Stimulated activated CD8-positive, alpha-beta memory T cell treated with anti-CD3 and anti-CD28 coated beads, Interleukin-2, amount 100 ng/mL, for 1 hour (primary cell): ENCODE measurements around the gene ACAN.
A peak's percentile ranks its signal among the peaks of the same experiment; 100 is the strongest.
"Not testable (repeated sequence)": the region's sequence is repeated elsewhere in the genome, so short reads cannot be mapped to it uniquely, and the experiment has no call there.

Experiments used
- DNase-seq, 2 donors: peaks; one replicate each; pipeline ENCODE4 v3.0.0-alpha.2; 2020; ENCODE audit warnings: low read depth in 2 of 2

The ACAN gene

DNA sequence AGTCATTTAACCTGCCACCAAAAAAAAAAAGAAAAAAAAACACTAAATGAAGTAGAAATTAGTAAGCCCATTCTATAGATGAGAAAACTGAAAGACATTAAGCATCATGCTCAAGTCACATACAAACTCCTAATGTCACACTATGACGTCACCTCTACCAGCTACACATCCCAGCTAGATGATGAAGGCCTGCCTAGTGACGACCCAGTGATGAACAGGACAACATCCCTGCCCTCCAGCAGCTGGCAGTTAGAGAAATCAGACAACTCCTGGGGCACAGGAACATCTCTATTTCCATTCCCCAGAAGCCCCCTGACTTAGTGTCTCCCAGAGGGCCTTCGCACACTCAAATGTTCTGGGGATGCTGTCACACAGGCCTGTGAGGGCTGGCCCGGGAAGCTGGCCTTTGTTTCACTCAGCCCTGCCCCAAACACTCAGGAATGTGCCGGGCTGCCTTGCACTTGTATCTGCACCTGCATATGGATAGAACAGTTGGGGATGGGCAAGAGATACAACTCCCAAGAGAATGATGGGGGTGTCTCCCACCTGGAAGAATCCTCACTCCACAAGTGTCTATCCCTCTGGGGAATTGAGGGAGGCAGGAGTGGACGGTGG, 99.1 kb downstream of the ACAN start:
- DNase-seq = no peak

DNA sequence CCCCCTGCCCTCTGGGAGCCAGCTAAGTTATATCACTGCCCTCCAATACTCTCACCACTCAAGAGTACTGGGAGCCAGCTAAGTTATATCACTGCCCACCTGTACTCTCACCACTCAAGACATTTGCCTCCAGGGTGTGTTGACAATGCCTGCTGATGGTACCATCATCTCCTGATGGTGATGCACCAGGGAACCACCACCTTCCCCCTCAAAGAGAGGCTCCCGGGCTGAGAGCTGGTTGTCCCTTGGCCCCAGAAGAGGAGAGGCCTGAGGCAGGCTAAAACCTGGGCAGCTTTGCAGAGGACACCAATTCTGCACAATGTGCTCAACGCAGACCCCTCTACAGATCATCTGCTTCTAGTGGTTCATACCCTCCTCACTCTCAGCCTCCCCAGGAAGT, 99.6 kb downstream of the ACAN start:
- DNase-seq = no peak

DNA sequence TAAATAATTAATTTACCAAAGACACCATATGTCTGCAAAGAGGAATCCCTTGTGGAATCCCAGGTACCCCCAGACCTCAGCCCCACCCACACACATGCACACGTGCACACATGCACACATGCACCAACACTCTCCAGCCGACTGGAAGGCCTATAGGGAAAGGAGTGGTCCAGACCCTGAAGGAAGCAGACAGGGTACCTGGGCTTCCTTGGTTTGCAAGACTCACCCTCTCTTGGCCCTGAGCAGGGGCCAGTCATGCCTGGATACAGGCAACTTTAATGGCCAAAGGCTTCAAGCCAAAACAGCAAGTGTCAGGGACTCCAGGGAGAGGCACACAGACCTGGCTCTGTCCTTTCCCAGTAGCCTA, 101.0 kb downstream of the ACAN start:
- DNase-seq = no peak

DNA sequence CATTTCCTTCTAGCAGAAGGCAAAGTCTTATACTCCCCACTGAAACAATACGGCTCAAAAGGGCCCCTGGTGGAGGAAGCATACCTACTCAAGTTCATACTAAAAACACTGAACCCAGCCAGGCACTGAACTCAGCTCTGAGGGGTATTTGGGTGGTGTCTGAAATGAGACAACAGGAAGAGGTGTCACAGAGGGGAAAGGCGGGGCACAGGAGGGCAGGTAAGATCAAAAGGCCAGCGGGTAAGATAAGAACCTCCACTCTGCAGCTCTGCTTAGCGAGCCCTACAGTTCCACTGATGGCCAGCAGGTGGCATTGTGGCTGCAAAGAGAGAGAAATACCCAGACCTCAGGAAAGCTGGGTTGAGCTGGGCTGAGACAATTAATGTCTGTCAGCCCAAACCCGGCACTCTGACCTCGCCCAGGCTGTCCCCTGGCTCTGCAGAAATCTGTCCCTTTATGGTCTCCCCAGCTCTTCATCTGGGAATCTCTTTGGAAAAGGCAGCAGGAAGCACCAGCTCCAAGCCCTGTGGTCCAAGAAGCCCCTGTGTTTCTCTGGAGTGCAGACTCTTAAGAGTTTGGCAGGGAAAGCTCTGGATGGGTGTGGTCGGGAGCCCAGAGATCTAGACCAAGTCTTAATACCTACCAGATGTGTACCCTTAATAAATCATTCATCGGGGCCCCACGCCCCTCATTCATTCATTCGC, 101.5 kb downstream of the ACAN start:
- peak; percentile 83 to 87 for DNase-seq

DNA sequence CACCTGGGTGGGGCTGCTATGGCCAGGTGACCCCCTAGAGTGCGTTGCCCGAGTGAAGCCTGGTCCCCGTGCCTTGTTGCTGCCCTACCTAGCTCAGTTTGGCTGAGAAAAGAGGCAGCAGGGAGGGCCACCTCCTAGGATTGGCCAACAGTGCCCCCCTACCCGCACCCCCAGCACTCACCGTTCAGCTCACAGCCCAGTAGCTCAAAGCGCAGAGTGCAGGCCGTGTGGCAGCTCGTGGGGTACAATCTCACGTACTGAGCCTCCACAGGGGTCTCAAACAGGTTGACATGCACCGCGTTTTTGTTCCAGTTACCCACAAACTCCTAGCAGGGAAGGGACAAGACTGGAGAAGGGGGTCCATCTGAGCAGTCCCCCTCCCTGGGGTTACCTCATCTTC, 102.3 kb downstream of the ACAN start:
- no peak for DNase-seq

DNA sequence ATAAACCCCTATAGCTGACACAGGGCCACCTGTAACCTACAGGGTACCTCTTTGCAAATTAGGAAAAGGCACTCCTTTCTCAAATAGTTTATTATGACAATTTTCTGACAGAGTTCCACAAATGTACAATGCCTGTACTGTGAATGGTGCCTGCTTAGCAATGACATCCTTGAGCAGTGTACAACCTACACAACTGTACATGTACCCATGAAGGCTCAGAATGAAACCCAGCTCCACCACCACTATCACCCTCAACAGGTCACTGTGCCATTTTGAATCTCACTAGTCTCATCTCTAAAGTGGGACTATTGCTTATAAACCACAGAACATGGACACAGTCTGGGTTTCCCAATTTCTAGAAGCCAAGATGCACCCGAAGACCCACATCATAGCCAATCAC, 102.9 kb downstream of the ACAN start:
- DNase-seq = no peak

DNA sequence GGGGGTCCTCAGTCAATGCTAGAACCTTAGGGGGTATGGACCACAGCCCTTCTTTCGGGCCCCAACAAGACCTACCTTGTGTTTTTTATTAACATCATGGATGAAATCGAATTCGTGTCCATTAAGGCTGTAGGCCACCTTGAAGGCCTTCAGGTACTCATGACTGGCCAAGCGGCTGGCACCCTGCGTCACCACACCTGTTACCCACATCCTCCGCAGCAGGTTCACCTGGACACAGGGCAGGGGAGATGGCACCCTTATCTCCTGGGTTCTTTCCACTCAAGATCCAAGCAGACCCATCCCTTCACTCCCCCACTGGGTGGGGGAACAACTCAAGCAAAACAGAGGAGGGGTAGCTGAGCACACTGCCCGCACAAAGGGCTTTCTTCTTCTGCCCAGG, 103.3 kb downstream of the ACAN start:
- no peak for DNase-seq

DNA sequence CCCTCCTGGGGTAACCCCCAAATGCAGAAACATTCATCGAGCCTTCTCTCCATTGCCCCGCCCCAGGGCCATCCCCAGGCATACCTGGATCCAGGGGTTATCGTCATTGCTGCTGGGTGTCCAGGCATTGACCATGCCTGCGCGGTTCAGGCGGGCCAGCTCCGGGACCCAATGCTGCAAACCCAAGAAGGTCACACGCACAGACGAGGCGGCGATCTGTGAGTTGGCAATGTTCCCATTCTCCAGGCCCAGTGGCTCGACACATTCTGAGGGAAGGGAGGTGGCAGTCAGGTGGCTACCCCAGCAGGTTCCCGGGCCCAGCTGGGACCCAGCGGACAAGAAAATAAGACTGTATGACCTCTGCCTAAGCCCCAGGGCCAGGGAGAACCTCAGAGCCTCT, 103.9 kb downstream of the ACAN start:
- no peak for DNase-seq

DNA sequence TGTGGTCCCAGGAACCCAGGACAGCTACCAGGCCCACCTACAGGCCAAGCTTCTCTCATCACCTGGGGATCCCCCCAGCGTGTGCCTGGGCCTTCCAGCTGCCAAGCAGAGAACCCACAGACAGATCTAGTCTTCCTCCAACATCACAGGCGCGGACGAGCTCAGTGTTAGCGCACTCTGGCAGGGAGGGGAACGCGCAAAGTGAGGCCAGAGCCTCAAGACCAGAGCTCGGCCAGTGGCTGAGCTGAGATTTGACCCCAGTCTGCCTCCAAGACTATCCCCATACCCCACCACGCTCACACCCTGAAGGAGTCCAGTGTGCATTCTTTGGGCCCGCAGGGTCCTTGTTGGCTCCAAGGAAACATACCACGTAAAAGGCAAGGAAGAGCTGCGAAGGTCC, 104.9 kb downstream of the ACAN start:
- no peak for DNase-seq

DNA sequence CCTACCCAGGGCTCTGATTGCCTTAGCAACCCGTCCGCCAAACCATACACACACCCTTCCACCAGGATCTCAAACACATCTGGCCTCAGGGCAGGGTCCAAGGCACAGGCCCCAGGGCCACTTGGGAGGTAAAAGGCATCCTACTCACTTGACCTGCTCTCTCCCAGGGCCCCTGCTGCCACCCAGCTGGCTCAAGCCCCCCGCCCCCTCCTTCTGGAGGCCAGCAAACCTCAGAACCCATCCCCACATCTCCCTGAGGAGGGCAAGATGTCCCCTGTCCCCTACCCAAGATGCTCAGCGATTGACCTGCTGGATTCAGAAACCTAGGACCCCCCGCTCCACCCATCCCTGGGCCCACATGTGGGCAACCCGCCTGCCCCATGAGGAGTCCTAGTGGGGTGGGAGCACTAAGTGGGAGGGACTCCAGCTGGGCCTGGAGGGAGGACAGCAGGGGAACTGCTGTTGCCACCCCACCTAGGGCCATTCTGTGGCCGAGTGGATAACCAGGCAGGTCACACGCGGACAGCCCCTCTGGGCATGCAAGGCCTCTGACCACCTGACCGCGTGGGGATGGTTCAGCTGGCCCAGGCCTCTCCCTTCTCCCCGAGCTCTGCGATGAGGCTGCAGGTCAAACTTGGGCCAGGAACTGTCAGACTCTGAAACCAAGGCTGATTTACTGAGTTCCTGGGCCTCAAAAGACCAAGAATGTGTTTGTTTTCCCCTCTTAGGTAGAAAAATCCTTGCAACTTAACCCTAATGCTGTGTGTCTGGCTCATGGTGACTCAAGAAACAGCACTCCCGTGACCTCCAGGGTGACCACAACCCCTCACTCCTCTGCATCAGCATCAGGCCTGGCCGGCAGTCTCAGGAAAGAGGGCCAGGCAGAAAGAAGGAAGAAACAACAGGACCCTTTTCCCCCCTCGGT, 105.7 kb downstream of the ACAN start:
- DNase-seq = no peak

DNA sequence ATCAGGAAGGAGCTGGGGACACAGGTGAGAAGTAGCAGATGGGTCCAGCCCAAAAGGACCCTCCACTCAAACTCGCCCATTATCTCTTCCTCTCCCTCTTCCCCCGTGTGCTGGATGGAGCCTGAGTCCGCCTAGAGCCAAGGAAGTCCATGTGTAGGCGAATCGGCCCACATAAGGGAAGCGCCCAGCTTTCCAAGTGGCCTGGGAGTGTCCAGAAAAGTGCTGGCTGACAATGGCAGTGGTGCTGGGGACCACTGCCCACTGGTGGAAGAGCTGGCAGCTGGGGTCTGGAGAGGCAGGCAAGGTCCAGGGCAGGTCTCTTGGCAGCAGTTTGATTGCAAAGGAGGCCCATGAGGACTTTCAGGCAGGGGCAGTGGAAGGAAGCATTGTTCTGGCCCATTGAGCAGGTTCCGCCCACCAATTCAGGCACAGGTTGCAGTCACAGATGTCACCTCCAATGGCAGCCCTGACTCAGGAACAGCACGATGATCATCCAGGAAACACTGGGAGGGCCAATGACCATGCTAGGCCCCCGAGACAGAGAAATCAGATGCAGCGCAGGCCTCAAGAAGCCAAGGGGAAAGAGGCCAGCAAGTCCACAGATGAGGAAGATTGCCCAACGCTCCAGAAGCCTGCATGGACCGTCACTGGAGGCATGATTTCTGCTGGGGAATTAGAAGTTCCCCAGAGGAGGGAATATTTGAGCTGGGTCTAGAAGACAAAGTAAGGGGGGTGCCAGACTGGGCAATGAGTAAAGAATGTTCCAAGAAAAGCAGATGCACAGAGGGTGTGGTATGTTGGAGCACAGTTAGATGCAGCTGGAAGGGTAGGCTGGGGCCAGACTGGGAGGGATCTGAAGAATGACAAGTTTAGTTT, 107.0 kb downstream of the ACAN start:
- DNase-seq = no peak

DNA sequence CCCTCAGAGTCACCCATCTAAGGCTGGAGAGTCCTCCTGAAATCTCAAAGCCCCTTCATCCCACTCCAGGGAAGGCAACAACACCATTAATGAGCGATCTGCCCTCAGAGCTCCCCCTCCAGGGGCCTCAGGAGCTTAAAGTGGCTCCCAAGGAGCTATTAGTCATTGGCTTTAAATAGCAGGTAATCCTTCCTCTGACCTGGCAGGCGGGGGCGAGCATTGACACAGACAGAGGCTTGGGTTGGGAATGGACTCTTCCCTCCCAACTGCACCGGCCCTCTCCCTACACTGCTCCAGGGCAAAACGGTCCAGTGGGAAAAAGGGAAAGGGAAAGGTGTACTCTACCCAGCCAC, 108.5 kb downstream of the ACAN start:
- no peak for DNase-seq

DNA sequence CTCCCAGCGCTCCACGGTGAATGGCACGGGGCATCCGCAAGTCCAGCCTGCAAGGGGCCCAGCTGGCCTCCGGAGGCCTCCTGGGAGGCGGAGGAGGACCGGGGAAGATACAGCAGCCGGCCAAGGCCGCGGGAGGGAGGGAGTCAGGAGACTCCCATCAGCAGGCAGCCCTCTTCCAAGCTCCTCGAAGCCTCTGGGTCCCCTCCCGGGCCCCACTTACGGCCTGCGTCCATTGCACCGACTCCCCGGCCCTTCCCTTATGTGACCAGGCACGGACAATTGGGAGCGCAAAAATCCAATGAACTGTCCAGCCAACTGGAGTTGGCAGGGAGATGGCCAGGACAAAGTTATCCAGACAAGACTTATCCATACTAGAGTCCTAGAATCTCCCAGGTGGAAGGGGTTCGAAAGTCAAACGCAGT, 109.3 kb downstream of the ACAN start:
- DNase-seq = no peak

DNA sequence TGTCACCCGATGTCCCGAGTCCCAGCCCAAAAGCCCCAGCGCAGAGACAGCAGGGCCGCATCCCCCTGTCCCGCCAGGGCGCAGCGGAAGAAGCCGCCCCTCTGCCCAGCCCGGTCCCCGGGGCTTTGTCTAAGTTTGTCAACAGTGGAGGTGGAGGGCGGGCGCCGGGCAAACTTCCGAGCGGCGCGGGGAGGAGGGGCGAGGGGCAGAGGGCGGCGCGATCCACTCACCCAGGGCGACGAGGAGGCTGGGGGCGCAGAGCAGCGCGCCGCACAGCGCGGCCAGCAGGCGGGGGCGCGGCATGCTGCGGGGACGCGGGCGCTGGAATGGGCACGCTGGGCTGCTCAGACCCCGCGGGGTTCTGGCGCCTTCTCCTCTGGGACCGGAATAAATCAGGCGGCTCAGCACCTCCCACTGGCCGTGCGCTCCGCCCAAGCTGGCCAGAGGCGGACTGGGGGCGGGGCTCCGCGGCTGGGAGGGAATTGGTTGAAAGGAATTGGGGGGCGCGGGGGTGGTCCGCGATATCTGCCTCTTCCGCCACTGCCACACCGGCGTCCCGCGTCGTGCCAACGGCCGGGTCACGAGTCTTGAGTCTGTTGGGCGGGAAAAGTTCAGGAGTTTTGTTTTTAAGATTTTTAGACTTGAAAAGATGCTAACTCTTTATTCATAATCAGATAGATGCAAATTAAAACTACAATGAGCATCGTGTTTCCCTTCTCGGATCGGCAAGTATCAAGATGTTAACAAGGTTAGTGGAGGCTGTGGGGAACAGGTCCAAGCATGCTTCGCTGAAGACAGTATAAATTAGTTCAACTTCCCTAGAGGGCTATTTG, 110.0 kb downstream of the ACAN start, which contains the start of gene MFGE8:
MFGE8 (minus strand) TSS at position 363 of the 833 bp plus-strand sequence; CDS start at position 303, 60 bp downstream.
- peak; percentile 46 to 55 for DNase-seq

DNA sequence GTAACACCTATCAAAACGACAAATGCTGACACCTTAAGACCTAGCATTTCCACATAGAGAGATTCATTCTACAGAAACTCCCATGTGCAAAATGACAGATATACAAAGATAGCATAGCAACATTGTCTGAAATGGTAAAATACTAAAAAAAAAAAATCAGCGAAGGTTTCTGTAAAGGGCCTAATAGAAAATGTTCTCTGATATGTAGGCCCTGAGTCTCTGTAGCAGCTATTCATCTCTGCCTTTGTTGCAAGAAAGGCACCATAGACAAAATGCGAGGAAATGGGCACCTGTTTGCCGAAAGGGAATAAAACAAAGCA, 110.6 kb downstream of the ACAN start:
- no peak for DNase-seq

DNA sequence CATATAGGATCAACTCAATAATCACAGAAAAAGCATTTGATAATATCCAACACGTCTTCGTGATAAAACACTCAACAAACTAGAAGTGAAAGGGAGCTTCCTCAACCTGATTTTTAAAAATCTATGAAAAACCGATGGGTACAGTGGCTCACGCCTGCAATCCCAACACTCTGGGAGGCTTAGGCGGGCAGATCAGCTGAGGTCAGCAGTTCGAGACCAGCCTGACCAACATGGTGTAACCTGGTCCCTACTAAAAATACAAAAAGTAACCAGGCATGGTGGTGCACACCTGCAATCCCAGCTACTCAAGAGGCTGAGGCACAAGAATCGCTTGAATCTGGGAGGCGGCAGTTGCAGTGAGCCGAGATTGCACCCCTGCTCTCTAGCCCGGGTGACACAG, 112.1 kb downstream of the ACAN start:
- no peak for DNase-seq

DNA sequence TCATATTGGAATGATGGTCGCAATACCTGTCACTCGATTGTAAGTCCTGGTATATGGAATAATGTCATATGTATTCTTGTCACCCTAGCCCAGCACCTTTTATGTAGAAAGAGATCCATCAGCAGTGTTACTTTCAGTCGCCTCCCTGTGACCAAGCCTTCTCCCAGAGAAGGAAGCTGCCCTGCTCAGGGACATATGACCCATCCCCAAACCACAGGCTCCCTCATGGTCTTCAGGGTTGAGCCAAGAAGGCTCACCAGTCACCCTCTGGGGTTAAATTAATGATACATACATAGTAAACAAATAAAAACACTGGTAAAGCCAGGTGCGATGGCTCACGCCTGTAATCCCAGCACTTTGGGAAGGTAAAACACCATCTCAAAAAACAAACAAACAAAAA, 114.5 kb downstream of the ACAN start:
- no peak for DNase-seq

DNA sequence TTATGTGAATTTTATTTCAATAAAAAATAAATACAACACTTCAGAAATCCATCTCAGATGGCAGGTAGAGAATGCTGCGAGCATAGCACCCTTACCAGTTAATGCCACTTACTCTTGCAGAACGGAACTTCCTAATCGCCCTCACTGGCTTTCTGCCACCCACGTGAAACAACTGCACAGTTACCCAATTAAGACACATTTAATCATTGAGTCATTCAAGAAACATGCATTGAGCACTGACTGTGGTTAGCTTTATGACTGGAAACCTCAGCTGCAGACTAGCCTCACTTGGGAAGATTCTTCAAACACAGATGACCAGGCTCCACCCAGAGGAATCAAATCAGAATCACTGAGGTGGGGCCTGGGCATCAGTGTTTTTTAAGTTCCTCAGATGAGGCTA, 115.5 kb downstream of the ACAN start:
- DNase-seq = no peak

DNA sequence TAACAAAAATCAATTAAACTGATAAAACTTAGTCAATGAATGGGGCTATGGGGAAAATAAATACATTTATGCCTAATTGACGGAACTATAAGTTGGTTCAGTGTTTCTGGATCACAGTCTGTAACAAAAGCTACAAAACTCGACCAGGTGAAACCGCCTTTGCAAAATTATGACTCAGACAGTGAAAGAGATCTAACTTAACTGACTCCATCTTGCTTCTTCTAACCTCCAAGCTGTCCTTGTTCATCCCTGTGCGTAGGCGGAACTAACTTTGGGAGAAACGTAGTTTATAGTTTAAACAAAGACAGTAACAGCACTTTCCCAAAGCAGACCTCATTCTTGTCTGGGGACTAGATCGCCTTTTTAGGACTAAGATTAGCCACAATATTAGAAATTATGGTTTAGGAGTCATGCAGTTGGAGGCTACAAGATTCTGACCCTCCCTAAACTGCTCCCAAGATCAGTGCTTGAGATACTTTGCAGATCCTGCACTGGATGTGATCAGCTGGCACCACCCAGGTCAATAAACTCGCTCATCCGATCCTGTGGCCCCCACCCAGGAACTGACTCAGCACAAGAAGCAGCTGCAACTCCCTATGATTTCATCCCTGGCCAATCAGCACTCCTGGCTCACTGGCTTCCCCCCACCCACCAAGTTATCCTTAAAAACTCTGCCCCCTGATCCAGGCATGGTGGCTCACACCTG, 117.1 kb downstream of the ACAN start:
- no peak for DNase-seq

DNA sequence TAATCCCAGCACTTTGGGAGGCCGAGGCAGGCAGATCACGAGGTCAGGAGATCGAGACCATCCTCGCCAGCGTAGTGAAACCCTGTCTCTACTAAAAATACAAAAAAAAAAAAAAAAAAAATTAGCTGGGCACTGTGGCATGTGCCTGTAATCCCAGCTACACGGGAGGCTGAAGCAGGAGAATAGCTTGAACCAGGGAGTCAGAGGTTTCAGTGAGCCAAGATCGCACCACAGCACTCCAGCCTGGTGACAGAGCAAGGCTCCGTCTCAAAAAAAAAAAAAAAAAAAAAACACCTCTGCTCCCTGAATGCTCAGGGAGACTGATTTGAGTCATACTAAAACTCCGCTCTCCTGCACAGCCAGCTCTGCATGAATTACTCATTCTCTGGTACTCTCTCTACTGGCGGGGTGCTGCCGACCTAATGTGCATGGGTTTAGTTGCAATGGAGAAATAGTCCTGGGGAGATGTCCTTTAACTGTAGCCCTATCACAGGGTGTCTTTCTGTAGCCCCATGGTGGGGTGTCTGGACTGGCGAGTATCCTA, 117.7 kb downstream of the ACAN start:
- DNase-seq = not testable (repeated sequence)
